ENCODE results near the gene RPL21. TPM values are rescaled to one million over a fixed set of nuclear protein-coding genes. Genes with fewer than 3 reads are reported as not detected.

RPL21 gene
- total RNA-seq, 2 donors from 2014 or later: 500 to 811 TPM

DNA sequence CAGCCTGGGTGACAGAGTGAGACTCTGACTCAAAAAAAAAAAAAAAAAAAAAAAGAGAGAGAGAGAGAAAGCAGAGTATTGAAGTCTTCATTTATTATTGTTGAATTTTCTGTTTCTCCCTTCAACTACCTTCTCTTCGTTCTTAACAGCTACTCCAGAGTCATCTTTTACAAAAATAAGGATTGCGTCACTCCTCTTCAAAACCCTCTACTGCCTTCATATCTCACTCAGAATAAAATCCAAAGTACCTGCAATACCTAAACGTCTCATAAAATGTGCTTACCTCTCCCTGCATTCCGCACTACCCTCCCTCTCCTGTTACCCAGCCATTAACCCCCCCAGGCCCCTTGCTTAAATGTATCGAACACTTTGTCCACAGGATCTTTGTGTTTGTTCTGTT is 17.4 kb upstream of the RPL21 start:
- no peaks in the 10 kb centered on the region for H3K27me3 ChIP-seq
- 84 to 87% methylated on average over 5 of the region's 5 CpGs for WGBS, 2 donors
- no peaks in the 10 kb centered on the region for H3K36me3 ChIP-seq (replicated peaks in 1 of 2; ENCODE audit: insufficient read depth in 1 of 2, low read depth in 2 of 2)
- DNase-seq (no peak), ATAC-seq (no peak)
- H3K9me3 ChIP-seq: no peaks in the 10 kb centered on the region
- TF ChIP-seq POLR2A (IDR thresholded peaks at IDR 0.05) (no peak), CTCF (IDR thresholded peaks at IDR 0.05) (no peak)
- H3K4me3 ChIP-seq: no peak overlapping the region
- intact Hi-C loops (cut with DNase I): no loop called here
- H3K27ac ChIP-seq: no peak overlapping the region
- H3K4me1 ChIP-seq: no peaks in the 10 kb centered on the region

GRCh38 chr13:27236478-27236877 is 14.9 kb upstream of the RPL21 start:
- 76 to 81% methylated on average over 2 of the region's 2 CpGs for WGBS, 2 donors
- Histone ChIP-seq H3K4me3 (no peak overlapping the region), H3K9me3 (no peaks in the 10 kb centered on the region), H3K27me3 (no peaks in the 10 kb centered on the region), H3K36me3 (replicated peaks in 1 of 2; ENCODE audit: insufficient read depth in 1 of 2, low read depth in 2 of 2) (no peaks in the 10 kb centered on the region), H3K27ac (no peak overlapping the region), H3K4me1 (no peaks in the 10 kb centered on the region)
- intact Hi-C loops (cut with DNase I): no loop called here
- no peak for ATAC-seq
- TF ChIP-seq POLR2A (IDR thresholded peaks at IDR 0.05): no peak
- no peak for TF ChIP-seq CTCF (IDR thresholded peaks at IDR 0.05)
- DNase-seq: no peak

- ATAC-seq (no peak), DNase-seq (no peak)
- intact Hi-C loops (cut with DNase I): no loop called here
- no peaks in the 10 kb centered on the region for H3K9me3 ChIP-seq
- no peaks in the 10 kb centered on the region for H3K36me3 ChIP-seq (replicated peaks in 1 of 2; ENCODE audit: insufficient read depth in 1 of 2, low read depth in 2 of 2)
- H3K27ac ChIP-seq: no peak overlapping the region
- 87 to 91% methylated on average over 5 of the region's 5 CpGs for WGBS, 2 donors
- H3K4me1 ChIP-seq: no peaks in the 10 kb centered on the region
- no peaks in the 10 kb centered on the region for H3K27me3 ChIP-seq
- TF ChIP-seq POLR2A (IDR thresholded peaks at IDR 0.05) (no peak), CTCF (IDR thresholded peaks at IDR 0.05) (no peak)
- no peak overlapping the region for H3K4me3 ChIP-seq
These were observed 8.7 kb upstream of the RPL21 start for GRCh38 chr13:27242702-27243101.

DNA sequence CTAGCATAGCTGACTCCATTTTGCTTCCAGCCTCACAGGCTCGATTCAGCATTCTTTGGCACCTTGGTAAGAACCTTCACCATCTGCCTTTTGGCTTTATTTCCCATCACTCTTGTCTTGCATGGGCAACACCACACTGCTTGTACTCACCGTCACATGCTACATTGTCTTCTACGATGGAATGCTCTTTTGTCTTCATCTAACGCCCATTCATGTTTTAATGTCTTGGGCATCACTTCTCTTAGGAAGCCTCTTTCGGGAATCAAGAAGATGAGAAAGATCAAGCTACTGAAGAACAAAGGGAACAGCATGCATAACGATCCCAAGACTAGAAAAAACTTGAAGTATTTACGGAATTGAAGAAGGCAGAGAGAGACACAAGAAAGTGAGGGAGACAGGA is 5.7 kb upstream of the RPL21 start:
- intact Hi-C loops (cut with DNase I): loop anchor here (5.0 kb wide), 1 partner anchor 68 kb away; no protein-coding TSS in a partner anchor
- TF ChIP-seq CTCF (IDR thresholded peaks at IDR 0.05) (no peak), POLR2A (IDR thresholded peaks at IDR 0.05) (no peak)
- 85 to 87% methylated on average over 7 of the region's 7 CpGs for WGBS, 2 donors

DNA sequence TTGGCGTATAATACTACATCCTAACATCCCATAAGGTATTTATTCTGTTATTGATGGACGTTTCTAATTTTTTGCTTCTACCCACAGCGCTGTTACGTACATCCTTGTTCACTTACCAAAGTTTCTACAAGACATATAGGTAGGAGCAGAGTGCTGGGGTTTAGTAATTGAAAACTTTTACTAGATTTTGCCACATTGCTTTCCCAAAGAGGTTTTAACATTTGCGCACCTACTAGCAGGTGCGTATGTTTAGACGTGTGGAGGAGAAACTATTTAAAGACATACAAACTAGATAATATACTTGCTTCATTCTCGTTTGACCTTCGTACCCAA is 559 bp upstream of the RPL21 start:
- WGBS, 2 donors: 0% methylated on average over 9 of the region's 9 CpGs
- TF ChIP-seq CTCF (IDR thresholded peaks at IDR 0.05) (no peak), POLR2A (IDR thresholded peaks at IDR 0.05) (no peak)
- ATAC-seq (peak; percentile 5), DNase-seq (no peak)
- H3K27ac ChIP-seq: peak overlapping the region; percentile 84 to 95 (median 93)
- no peaks in the 10 kb centered on the region for H3K9me3 ChIP-seq
- peaks cover 0 to under 1% of the 10 kb centered on the region in 2 donors for H3K36me3 ChIP-seq (replicated peaks in 1 of 2; ENCODE audit: insufficient read depth in 1 of 2, low read depth in 2 of 2)
- intact Hi-C loops (cut with DNase I): no loop called here
- peaks cover 35% of the 10 kb centered on the region for H3K4me1 ChIP-seq
- H3K27me3 ChIP-seq: no peaks in the 10 kb centered on the region
- H3K4me3 ChIP-seq: peak overlapping the region; percentile 50 to 66

More for the DNA sequence above, 5.7 kb upstream of the RPL21 start:
- ATAC-seq (no peak), DNase-seq (no peak)
- H3K4me1 ChIP-seq: peaks cover 6% of the 10 kb centered on the region
- no peaks in the 10 kb centered on the region for H3K27me3 ChIP-seq
- H3K9me3 ChIP-seq: no peaks in the 10 kb centered on the region
- no peak overlapping the region for H3K4me3 ChIP-seq
- no peaks in the 10 kb centered on the region for H3K36me3 ChIP-seq (replicated peaks in 1 of 2; ENCODE audit: insufficient read depth in 1 of 2, low read depth in 2 of 2)
- H3K27ac ChIP-seq: no peak overlapping the region

All from body of pancreas (tissue), 4 donors.